ENCODE results near the gene CORO2B. TPM values are rescaled to one million over a fixed set of nuclear protein-coding genes. Genes with fewer than 3 reads are reported as not detected.

CORO2B gene, protein sequence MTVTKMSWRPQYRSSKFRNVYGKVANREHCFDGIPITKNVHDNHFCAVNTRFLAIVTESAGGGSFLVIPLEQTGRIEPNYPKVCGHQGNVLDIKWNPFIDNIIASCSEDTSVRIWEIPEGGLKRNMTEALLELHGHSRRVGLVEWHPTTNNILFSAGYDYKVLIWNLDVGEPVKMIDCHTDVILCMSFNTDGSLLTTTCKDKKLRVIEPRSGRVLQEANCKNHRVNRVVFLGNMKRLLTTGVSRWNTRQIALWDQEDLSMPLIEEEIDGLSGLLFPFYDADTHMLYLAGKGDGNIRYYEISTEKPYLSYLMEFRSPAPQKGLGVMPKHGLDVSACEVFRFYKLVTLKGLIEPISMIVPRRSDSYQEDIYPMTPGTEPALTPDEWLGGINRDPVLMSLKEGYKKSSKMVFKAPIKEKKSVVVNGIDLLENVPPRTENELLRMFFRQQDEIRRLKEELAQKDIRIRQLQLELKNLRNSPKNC
- total RNA-seq (10 to 100 TPM in 3 of 4 donors, 1 to 10 TPM in 1; 5.8 to 13.7 (median 11.3) TPM), polyA plus RNA-seq (6.9 TPM)
- long read RNA-seq, donor 1, transcript CORO2B-204 (12 exons, 3,566 nt) = major isoform, 7 of 28 reads
- long read RNA-seq, donor 1, partial matches to known transcripts = 16 of 28 reads
- long read RNA-seq, donor 1, other reads (novel, unspliced or antisense) = 5 of 28 reads
- long read RNA-seq, donor 2, partial matches to known transcripts = 0 of 5 reads
- long read RNA-seq, donor 2, other reads (novel, unspliced or antisense) = 1 of 5 reads
- long read RNA-seq, donor 3, partial matches to known transcripts = 12 of 12 reads
- long read RNA-seq, donor 3, other reads (novel, unspliced or antisense) = 0 of 12 reads
- long read RNA-seq, donor 4, transcript CORO2B-204 (12 exons, 3,566 nt) = major isoform, 5 of 8 reads
- long read RNA-seq, donor 4, partial matches to known transcripts = 3 of 8 reads
- long read RNA-seq, donor 4, other reads (novel, unspliced or antisense) = 0 of 8 reads

DNA sequence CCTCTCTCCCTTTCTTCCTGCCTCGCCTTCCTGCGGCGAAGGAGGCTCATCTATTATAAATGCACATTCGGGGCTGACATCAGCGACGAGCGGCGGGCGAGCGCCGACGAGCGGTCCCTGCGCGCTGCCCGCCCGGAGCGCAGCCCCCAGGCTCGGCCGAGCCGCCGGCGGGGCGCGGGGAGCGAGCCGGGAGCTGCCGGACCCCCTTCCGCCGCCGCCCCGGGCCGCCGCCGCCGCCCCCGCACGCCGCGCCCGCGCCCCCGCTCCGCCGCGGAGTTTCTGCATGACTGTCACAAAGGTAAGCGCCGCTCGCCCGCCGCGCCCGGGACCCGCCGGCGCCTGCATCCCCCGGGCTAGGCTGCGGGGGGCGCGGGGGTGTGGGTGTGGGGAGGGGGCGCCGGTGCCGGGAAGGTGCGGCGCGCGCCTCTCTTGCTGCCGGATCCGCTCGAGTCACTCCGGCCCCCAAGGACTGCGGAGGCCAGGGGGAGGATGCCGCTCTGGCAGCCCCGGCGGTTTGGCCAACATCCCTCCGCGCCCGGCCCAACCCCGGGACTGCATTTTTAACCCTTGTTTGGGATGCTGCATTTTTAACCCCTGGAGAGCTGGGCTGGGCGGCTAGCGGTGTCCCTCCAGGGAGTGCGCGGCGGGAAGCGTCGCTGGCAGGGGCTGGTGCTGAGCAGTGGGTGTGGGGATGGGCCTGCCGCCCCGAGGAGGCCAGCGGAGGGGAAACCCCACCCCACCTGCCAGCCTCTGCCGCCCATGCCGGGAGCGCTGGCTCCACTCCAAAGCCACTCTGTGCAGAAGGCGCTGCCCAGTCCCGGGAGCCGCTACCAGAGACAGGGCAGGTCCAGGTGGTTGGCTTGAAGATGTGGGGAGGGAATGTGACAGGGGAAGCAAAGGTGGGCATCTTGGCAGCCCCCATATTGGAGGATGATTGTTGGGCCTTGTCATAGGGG lies at the start of gene CORO2B:
Gene CORO2B (plus strand): TSS at position 14 of the 956 bp plus-strand sequence. CDS start 270 bp downstream, at position 284.
- Histone ChIP-seq H3K4me3 (ENCODE audit: low read length) (peak within 1 kb of the TSS; percentile 93), H3K27ac (ENCODE audit: low read length) (peak within 1 kb of the TSS; percentile 85), H3K4me1 (ENCODE audit: control insufficient read depth, insufficient read depth, low read length) (peaks cover 5% of the 10 kb centered on the region), H3K9me3 (ENCODE audit: control insufficient read depth, low read length) (no peaks in the 10 kb centered on the region), H3K27me3 (ENCODE audit: control insufficient read depth, insufficient read depth) (no peaks in the 10 kb centered on the region)
- ATAC-seq (peak; percentile 27 to 39), DNase-seq (peak; percentile 73 to 88 (median 87))
- intact Hi-C loops (cut with DNase I) = loop anchor here in 1 of 4 donors (10.0 kb wide), 1 partner anchor 76 kb away; no protein-coding TSS in a partner anchor
- WGBS = 2% methylated on average over 95 of the region's 95 CpGs

DNA sequence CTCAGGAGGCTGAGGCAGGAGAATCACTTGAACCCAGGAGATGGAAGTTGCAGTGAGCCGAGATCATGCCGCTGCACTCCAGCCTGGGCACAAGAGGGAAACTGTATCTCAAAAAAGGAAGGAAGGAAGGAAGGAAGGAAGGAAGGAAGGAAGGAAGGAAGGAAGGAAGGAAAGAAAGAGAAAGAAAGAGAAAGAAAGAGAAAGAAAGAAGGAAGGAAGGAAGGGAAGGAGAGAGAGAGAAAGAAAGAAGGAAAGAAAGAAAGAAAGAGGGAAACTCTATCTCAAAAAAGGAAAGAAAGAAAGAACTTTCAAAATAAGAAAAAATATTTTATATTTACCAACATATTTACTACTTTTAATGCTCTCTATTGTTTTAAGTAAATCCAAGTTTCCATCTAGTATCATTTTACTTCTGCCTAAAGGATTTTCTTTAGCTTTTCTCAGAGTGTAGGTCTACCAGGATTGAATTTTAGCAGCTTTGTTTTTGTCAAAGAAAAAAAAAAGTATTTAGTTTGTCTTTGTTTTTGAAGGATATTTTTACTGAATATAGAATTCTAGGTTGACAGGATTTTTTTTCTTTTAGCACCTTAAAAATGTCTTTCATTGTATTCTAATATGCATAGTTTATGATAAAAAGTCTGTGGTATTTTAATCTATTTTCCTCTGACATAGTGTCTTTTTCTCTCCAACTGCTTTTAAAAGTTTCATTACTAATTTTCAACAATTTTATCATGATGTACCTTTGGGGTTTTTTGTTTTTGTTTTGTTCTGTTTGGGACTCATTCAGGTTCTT lies 47.2 kb upstream of the CORO2B start:
- Histone ChIP-seq H3K4me1 (ENCODE audit: control insufficient read depth, insufficient read depth, low read length) (no peaks in the 10 kb centered on the region), H3K27me3 (ENCODE audit: control insufficient read depth, insufficient read depth) (no peaks in the 10 kb centered on the region), H3K4me3 (ENCODE audit: low read length) (no peak overlapping the region), H3K9me3 (ENCODE audit: control insufficient read depth, low read length) (no peaks in the 10 kb centered on the region), H3K27ac (ENCODE audit: low read length) (no peak overlapping the region)
- no peak for ATAC-seq
- intact Hi-C loops (cut with DNase I) = no loop called here
- DNase-seq = no peak
- WGBS = 96% methylated on average over 2 of the region's 2 CpGs

DNA sequence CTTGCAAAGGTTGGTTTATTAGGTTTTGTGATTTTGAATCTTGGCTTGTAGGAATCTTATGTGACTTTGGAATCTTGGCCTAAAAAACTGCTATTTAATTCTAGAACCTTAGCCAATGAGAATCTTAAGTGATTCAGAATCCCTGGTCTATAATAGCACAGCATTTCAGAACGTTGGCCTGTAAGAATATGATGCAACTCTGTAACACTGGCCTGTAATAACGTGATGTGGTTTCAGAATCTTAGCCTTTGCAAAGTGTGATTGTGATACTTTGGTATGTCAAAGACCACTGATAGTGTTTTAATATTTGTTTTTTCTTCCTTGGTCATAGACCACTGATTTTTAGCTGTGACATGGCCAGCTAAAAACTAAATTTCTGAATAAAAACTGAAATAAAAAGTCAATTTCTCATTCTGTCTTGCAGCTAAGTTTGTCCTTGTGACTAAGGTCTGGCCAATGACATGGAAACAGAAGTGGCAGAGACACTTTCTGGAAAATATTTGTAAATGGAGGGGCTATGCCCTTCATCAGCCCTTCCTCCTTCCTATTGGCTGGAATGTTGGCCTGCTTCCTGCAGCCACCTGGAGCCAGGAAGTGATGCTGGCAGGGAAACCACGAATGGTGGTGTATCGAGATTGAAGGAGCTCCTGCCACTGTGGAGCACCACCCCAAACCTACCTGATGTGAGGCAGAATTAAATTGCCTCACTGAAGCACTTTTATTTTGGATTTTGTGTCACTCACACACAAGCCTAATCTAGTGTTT lies 42.3 kb upstream of the CORO2B start:
- Histone ChIP-seq H3K9me3 (ENCODE audit: control insufficient read depth, low read length) (peaks cover 1% of the 10 kb centered on the region), H3K27ac (ENCODE audit: low read length) (peak overlapping the region; percentile 64), H3K27me3 (ENCODE audit: control insufficient read depth, insufficient read depth) (no peaks in the 10 kb centered on the region), H3K4me3 (ENCODE audit: low read length) (no peak overlapping the region), H3K4me1 (ENCODE audit: control insufficient read depth, insufficient read depth, low read length) (no peaks in the 10 kb centered on the region)
- DNase-seq (no peak), ATAC-seq (peak; percentile 84)
- intact Hi-C loops (cut with DNase I) = no loop called here
- WGBS = 43% methylated on average over 4 of the region's 4 CpGs

DNA sequence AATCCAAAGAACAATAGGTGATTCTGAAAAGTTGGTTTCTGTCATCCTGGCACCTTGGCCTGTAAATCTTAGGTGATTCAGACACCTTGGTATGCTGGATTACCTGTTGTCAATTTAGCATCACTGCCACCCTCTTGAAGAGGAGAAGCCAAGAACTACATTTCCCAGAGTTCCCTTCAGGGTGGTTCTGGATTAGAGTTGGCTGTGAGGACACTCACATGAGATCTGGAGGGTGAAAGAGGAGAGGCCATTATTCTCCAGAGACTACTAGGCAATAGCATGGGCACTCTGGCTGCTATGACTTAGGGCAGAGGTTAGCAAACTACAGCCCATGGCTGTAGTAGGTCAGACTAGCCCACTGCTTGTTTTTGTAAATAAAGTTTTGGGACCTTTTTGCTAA lies 41.7 kb upstream of the CORO2B start:
- Histone ChIP-seq H3K27ac (ENCODE audit: low read length) (no peak overlapping the region), H3K9me3 (ENCODE audit: control insufficient read depth, low read length) (peaks cover 1% of the 10 kb centered on the region), H3K4me3 (ENCODE audit: low read length) (no peak overlapping the region), H3K4me1 (ENCODE audit: control insufficient read depth, insufficient read depth, low read length) (no peaks in the 10 kb centered on the region), H3K27me3 (ENCODE audit: control insufficient read depth, insufficient read depth) (no peaks in the 10 kb centered on the region)
- ATAC-seq (no peak), DNase-seq (no peak)
- intact Hi-C loops (cut with DNase I) = no loop called here

DNA sequence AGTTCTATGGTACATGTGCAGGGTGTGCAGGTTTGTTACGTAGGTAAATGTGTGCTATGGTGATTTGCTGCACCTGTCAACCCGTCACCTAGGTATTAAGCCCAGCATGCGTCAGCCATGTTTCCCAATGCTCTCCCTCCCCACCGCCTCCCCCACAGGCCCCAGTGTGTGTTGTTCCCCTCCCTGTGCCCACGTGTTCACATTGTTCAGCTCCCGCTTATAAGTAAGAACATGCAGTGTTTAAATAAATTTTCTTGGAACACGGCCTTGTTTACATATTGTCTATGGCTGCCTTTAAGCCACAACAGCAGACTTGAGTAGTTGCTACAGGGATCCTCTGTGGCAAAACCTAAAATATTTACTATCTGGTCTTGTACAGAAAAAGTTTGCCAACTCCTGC lies 41.3 kb upstream of the CORO2B start:
- intact Hi-C loops (cut with DNase I) = no loop called here
- DNase-seq (no peak), ATAC-seq (no peak)
- WGBS = 81% methylated on average over 7 of the region's 7 CpGs
- Histone ChIP-seq H3K4me1 (ENCODE audit: control insufficient read depth, insufficient read depth, low read length) (no peaks in the 10 kb centered on the region), H3K27me3 (ENCODE audit: control insufficient read depth, insufficient read depth) (no peaks in the 10 kb centered on the region), H3K27ac (ENCODE audit: low read length) (no peak overlapping the region), H3K9me3 (ENCODE audit: control insufficient read depth, low read length) (peaks cover 1% of the 10 kb centered on the region), H3K4me3 (ENCODE audit: low read length) (no peak overlapping the region)

DNA sequence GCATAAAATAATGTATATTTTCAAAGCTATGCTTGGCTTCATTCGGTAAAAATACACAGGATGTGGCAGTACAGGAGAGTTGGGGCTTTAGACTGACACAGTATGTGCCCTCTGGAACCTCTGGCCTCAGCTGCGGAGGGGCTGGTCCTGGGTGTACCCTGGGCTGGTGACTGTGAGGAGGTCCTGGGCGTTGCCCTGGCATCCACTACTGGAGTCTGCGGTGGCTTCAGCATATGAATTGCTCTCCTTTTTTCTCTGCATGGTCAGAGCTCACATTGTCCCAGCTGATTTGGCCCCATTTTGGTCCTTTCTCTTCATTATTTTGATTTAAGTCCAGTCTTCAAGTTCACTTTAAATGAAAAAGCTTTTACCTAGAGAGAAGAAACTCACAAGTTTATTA lies 40.5 kb upstream of the CORO2B start:
- no peaks in the 10 kb centered on the region for H3K4me1 ChIP-seq (ENCODE audit: control insufficient read depth, insufficient read depth, low read length)
- intact Hi-C loops (cut with DNase I) = no loop called here
- DNase-seq (no peak), ATAC-seq (no peak)
- no peak overlapping the region for H3K27ac ChIP-seq (ENCODE audit: low read length)
- H3K9me3 ChIP-seq (ENCODE audit: control insufficient read depth, low read length) = peaks cover 1% of the 10 kb centered on the region
- 92% methylated on average over 4 of the region's 4 CpGs for WGBS
- no peak overlapping the region for H3K4me3 ChIP-seq (ENCODE audit: low read length)
- no peaks in the 10 kb centered on the region for H3K27me3 ChIP-seq (ENCODE audit: control insufficient read depth, insufficient read depth)

DNA sequence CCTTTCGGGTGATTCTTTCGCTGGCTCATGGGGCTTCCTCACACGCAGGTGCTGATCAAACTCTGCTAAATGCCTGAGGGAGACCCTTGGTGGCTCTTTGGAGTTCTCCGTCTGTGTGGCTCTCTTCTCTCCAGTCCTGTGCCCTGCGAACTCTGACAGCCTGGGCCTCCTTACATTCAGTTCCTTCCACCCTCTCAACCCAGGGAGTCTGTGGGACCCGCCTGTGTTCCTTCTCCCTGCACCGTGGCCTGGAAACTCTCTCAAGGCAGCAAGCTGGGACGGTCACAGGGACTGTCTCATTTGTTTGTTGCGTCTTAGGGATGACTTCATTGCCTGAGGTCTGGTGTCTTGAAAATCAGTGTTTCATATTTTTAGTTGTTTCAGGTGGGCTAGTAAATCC lies 37.0 kb upstream of the CORO2B start:
- Histone ChIP-seq H3K4me1 (ENCODE audit: control insufficient read depth, insufficient read depth, low read length) (peaks cover 4% of the 10 kb centered on the region), H3K9me3 (ENCODE audit: control insufficient read depth, low read length) (peaks cover 1% of the 10 kb centered on the region), H3K27ac (ENCODE audit: low read length) (no peak overlapping the region), H3K27me3 (ENCODE audit: control insufficient read depth, insufficient read depth) (no peaks in the 10 kb centered on the region), H3K4me3 (ENCODE audit: low read length) (no peak overlapping the region)
- intact Hi-C loops (cut with DNase I) = no loop called here
- WGBS = 85% methylated on average over 9 of the region's 9 CpGs
- ATAC-seq (no peak), DNase-seq (no peak)

DNA sequence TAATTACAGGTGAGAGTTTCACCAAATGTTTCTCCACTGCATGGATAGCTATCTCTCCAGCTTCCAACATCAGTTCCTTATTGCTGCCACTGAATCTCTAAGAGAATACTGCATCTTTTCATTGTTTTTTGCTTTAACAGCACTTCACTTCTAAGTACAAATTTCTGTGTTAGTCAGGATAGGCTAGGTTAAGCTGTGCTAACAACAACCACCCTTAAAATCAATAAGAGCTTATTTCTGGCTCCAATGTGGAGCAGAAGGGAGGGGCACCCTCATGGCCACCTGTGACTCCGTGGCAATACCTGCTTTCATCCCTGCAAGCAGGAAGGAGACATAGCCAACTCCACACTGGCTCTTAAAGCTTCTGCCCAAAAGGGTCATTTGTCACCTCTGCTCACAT lies 36.4 kb upstream of the CORO2B start:
- Histone ChIP-seq H3K27ac (ENCODE audit: low read length) (peak overlapping the region; percentile 81), H3K9me3 (ENCODE audit: control insufficient read depth, low read length) (peaks cover 1% of the 10 kb centered on the region), H3K27me3 (ENCODE audit: control insufficient read depth, insufficient read depth) (no peaks in the 10 kb centered on the region), H3K4me3 (ENCODE audit: low read length) (no peak overlapping the region), H3K4me1 (ENCODE audit: control insufficient read depth, insufficient read depth, low read length) (peaks cover 4% of the 10 kb centered on the region)
- ATAC-seq (no peak), DNase-seq (no peak)
- WGBS = 88% methylated on average over 1 of the region's 1 CpG
- intact Hi-C loops (cut with DNase I) = no loop called here

DNA sequence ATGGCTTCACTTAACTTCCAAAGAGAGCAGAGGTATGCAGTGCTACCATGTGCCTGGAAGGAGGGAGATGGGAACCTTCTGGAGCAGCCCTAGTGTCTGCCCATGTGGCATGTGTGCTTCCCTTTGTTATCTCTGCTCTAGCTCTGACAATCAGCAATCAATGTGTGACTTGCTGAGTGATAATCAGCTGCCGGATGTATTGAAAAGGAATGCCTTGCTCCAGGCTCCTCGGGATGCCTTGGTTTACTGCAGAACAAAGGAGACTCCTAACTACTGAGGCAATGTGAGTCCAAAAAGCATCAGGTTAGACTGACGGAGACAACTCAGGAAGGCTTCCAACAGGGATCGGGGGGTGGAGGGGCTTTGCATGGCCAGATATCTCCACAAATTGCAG lies 36.0 kb upstream of the CORO2B start:
- Histone ChIP-seq H3K27ac (ENCODE audit: low read length) (peak overlapping the region; percentile 81), H3K4me1 (ENCODE audit: control insufficient read depth, insufficient read depth, low read length) (peaks cover 4% of the 10 kb centered on the region), H3K27me3 (ENCODE audit: control insufficient read depth, insufficient read depth) (no peaks in the 10 kb centered on the region), H3K4me3 (ENCODE audit: low read length) (no peak overlapping the region), H3K9me3 (ENCODE audit: control insufficient read depth, low read length) (peaks cover 1% of the 10 kb centered on the region)
- intact Hi-C loops (cut with DNase I) = no loop called here
- ATAC-seq (peak; percentile 19 to 30), DNase-seq (no peak)
- WGBS = 39% methylated on average over 4 of the region's 4 CpGs

Data from right cardiac atrium (tissue), 5 donors.